ENCODE results near the gene C20orf173. TPM values are rescaled to one million over a fixed set of nuclear protein-coding genes. Genes with fewer than 3 reads are reported as not detected.
"Not testable (repeated sequence)": the region's sequence is repeated elsewhere in the genome, so short reads cannot be mapped to it uniquely, and the experiment has no call there.

C20orf173 gene
- total RNA-seq, 1 experiment from 2014 or later: not detected

- Histone ChIP-seq H3K79me2 (ENCODE audit: low read depth) (no peaks in the 10 kb centered on the region), H3K27ac (no peak overlapping the region), H3K27me3 (ENCODE audit: insufficient read depth, low read depth) (no peaks in the 10 kb centered on the region), H4K20me1 (ENCODE audit: insufficient read depth) (no peaks in the 10 kb centered on the region), H3K9me2 (ENCODE audit: insufficient read depth) (no peaks in the 10 kb centered on the region), H3K4me3 (no peak overlapping the region), H3K36me3 (ENCODE audit: low read depth) (no peaks in the 10 kb centered on the region), H2AFZ (no peak overlapping the region), H3K9me3 (ENCODE audit: insufficient read depth, low read depth) (no peaks in the 10 kb centered on the region), H3K4me1 (replicated peaks; ENCODE audit: insufficient read depth) (no peaks in the 10 kb centered on the region), H3K4me2 (no peak overlapping the region), H3F3A (ENCODE audit: insufficient read depth, low read depth) (no peaks in the 10 kb centered on the region)
- TF ChIP-seq EZH2 (IDR thresholded peaks at IDR 0.05; ENCODE audit: low read depth) (no peak), CTCF (conservative IDR thresholded peaks at IDR 0.05) (no peak)
- CTCF ChIA-PET: interaction anchor here (0.6 kb wide), 1 partner anchor 381 kb away, joined by 3 read pairs; no protein-coding TSS in a partner anchor
- intact Hi-C loops (cut with micrococcal nuclease; ENCODE audit: unreplicated experiment): no loop called here
- no peak for DNase-seq
- POLR2A ChIA-PET (ENCODE audit: unreplicated experiment): no interaction called here
- no TSS peak for BruUV-seq (replicated peaks)
These were observed 3.8 kb downstream of the C20orf173 start for GRCh38 chr20:35525639-35526038.

- POLR2A ChIA-PET (ENCODE audit: unreplicated experiment): no interaction called here
- intact Hi-C loops (cut with micrococcal nuclease; ENCODE audit: unreplicated experiment): no loop called here
- Histone ChIP-seq H3K4me3 (no peak overlapping the region), H4K20me1 (ENCODE audit: insufficient read depth) (no peaks in the 10 kb centered on the region), H3F3A (ENCODE audit: insufficient read depth, low read depth) (no peaks in the 10 kb centered on the region), H3K36me3 (ENCODE audit: low read depth) (no peaks in the 10 kb centered on the region), H2AFZ (no peak overlapping the region), H3K9me2 (ENCODE audit: insufficient read depth) (no peaks in the 10 kb centered on the region), H3K9me3 (ENCODE audit: insufficient read depth, low read depth) (no peaks in the 10 kb centered on the region), H3K79me2 (ENCODE audit: low read depth) (no peaks in the 10 kb centered on the region), H3K27me3 (ENCODE audit: insufficient read depth, low read depth) (no peaks in the 10 kb centered on the region), H3K4me1 (replicated peaks; ENCODE audit: insufficient read depth) (no peaks in the 10 kb centered on the region), H3K27ac (no peak overlapping the region), H3K4me2 (no peak overlapping the region)
- TF ChIP-seq CTCF (conservative IDR thresholded peaks at IDR 0.05) (peak; percentile 70), EZH2 (IDR thresholded peaks at IDR 0.05; ENCODE audit: low read depth) (no peak)
- DNase-seq: peak in 1 of 2 experiments; percentile 27
- CTCF ChIA-PET: no interaction called here
- no TSS peak for BruUV-seq (replicated peaks)
These were observed 6.1 kb downstream of the C20orf173 start for GRCh38 chr20:35523298-35523888.

- no peaks in the 10 kb centered on the region for H4K20me1 ChIP-seq (ENCODE audit: insufficient read depth)
- TF ChIP-seq CTCF (conservative IDR thresholded peaks at IDR 0.05) (no peak), EZH2 (IDR thresholded peaks at IDR 0.05; ENCODE audit: low read depth) (no peak)
- no peak overlapping the region for H2AFZ ChIP-seq
- no peak overlapping the region for H3K27ac ChIP-seq
- no peak overlapping the region for H3K4me3 ChIP-seq
- peaks cover 36% of the 10 kb centered on the region for H3K4me1 ChIP-seq (replicated peaks; ENCODE audit: insufficient read depth)
- CTCF ChIA-PET: interaction anchor here (0.7 kb wide), 2 partner anchors 435 to 1160 kb away, joined by 3 to 15 read pairs; no protein-coding TSS in a partner anchor
- intact Hi-C loops (cut with micrococcal nuclease; ENCODE audit: unreplicated experiment): no loop called here
- no peaks in the 10 kb centered on the region for H3K36me3 ChIP-seq (ENCODE audit: low read depth)
- no peak for DNase-seq
- H3K79me2 ChIP-seq (ENCODE audit: low read depth): no peaks in the 10 kb centered on the region
- no peak overlapping the region for H3K4me2 ChIP-seq
- H3F3A ChIP-seq (ENCODE audit: insufficient read depth, low read depth): peaks cover 27% of the 10 kb centered on the region
- no peaks in the 10 kb centered on the region for H3K27me3 ChIP-seq (ENCODE audit: insufficient read depth, low read depth)
- no peaks in the 10 kb centered on the region for H3K9me2 ChIP-seq (ENCODE audit: insufficient read depth)
- no TSS peak for BruUV-seq (replicated peaks)
- POLR2A ChIA-PET (ENCODE audit: unreplicated experiment): interaction anchor here (0.6 kb wide), 1 partner anchor 103 kb away, joined by 3 read pairs; no protein-coding TSS in a partner anchor
- H3K9me3 ChIP-seq (ENCODE audit: insufficient read depth, low read depth): no peaks in the 10 kb centered on the region
These were observed 10.5 kb downstream of the C20orf173 start for GRCh38 chr20:35518955-35519354.

- H3K36me3 ChIP-seq (ENCODE audit: low read depth); DNase-seq; H3K79me2 ChIP-seq (ENCODE audit: low read depth); H3K9me3 ChIP-seq (ENCODE audit: insufficient read depth, low read depth); H3K27me3 ChIP-seq (ENCODE audit: insufficient read depth, low read depth); H3K4me2 ChIP-seq; H3K27ac ChIP-seq; H4K20me1 ChIP-seq (ENCODE audit: insufficient read depth); H3K4me3 ChIP-seq; BruUV-seq (replicated peaks); H2AFZ ChIP-seq; H3K9me2 ChIP-seq (ENCODE audit: insufficient read depth): not testable (repeated sequence)
- peaks cover 30% of the 10 kb centered on the region for H3F3A ChIP-seq (ENCODE audit: insufficient read depth, low read depth)
- H3K4me1 ChIP-seq (replicated peaks; ENCODE audit: insufficient read depth): peaks cover 36% of the 10 kb centered on the region
- intact Hi-C loops (cut with micrococcal nuclease; ENCODE audit: unreplicated experiment): loop anchor here (2.0 kb wide), 1 partner anchor 437 kb away; the partner anchor contains the start of gene SCAND1
- CTCF ChIA-PET: interaction anchor here (0.7 kb wide), 1 partner anchor 13 kb away, joined by 5 read pairs; no protein-coding TSS in a partner anchor
- POLR2A ChIA-PET (ENCODE audit: unreplicated experiment): interaction anchor here (0.6 kb wide), 1 partner anchor 24 kb away, joined by 6 read pairs; no protein-coding TSS in a partner anchor
These were observed 11.7 kb downstream of the C20orf173 start for GRCh38 chr20:35517767-35518166.
